Measurements from ENCODE around the gene HS6ST3.

The HS6ST3 gene

GRCh38 chr13:96431044-96431581 lies 341.2 kb downstream of the HS6ST3 start:
- no peak overlapping the region for H3K4me3 ChIP-seq (ENCODE audit: low read length)
- no peaks in the 10 kb centered on the region for H4K20me1 ChIP-seq (ENCODE audit: control insufficient read depth, insufficient read depth, low read depth, low read length)
- no peaks in the 10 kb centered on the region for H3F3A ChIP-seq (ENCODE audit: control insufficient read depth, insufficient read depth)
- TF ChIP-seq CTCF (IDR thresholded peaks at IDR 0.05; ENCODE audit: low read depth, low read length, poor library complexity, severe bottlenecking) (no peak), EZH2phosphoT487 (IDR thresholded peaks at IDR 0.05; ENCODE audit: borderline replicate concordance, low read length) (no peak)
- H3K9me2 ChIP-seq (replicated peaks; ENCODE audit: control insufficient read depth, low read length): no peaks in the 10 kb centered on the region
- no peak overlapping the region for H3K27ac ChIP-seq (ENCODE audit: low read depth, low read length)
- H3K36me3 ChIP-seq (ENCODE audit: control insufficient read depth, low read length): no peaks in the 10 kb centered on the region
- H3K9me3 ChIP-seq (ENCODE audit: control insufficient read depth, insufficient read depth, low read length): no peaks in the 10 kb centered on the region
- no peaks in the 10 kb centered on the region for H3K79me2 ChIP-seq (ENCODE audit: control insufficient read depth, low read length)
- H3K27me3 ChIP-seq (ENCODE audit: control insufficient read depth, low read length): no peaks in the 10 kb centered on the region
- H3K4me2 ChIP-seq (ENCODE audit: low read length): no peak overlapping the region
- no peaks in the 10 kb centered on the region for H3K4me1 ChIP-seq (ENCODE audit: control insufficient read depth, low read length)

DNA sequence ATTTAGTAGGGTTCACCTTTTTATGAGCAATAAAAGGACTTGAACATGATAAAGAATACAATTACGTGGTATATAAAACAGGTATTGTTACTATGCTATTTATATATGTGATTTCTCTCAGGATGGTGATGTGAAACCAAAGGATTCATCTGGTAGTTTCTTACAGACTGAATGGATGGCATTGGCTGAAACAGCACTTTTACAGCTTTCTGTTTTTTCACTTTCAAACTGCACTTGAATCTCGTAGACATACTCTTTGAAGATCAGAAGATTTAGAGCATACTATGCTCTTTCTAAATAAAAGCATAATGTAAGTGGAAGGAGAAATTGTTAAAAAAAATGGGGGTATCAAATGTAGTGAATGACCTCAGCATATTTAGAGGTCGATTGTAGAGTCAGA lies 354.8 kb downstream of the HS6ST3 start:
- H3K36me3 ChIP-seq (ENCODE audit: control insufficient read depth, low read length): no peaks in the 10 kb centered on the region
- no peaks in the 10 kb centered on the region for H3K4me1 ChIP-seq (ENCODE audit: control insufficient read depth, low read length)
- no peak overlapping the region for H3K4me3 ChIP-seq (ENCODE audit: low read length)
- no peaks in the 10 kb centered on the region for H3K79me2 ChIP-seq (ENCODE audit: control insufficient read depth, low read length)
- H3K27me3 ChIP-seq (ENCODE audit: control insufficient read depth, low read length): no peaks in the 10 kb centered on the region
- H4K20me1 ChIP-seq (ENCODE audit: control insufficient read depth, insufficient read depth, low read depth, low read length): no peaks in the 10 kb centered on the region
- no peak for TF ChIP-seq CTCF (IDR thresholded peaks at IDR 0.05; ENCODE audit: low read depth, low read length, poor library complexity, severe bottlenecking)
- TF ChIP-seq EZH2phosphoT487 (IDR thresholded peaks at IDR 0.05; ENCODE audit: borderline replicate concordance, low read length): no peak
- no peaks in the 10 kb centered on the region for H3K9me2 ChIP-seq (replicated peaks; ENCODE audit: control insufficient read depth, low read length)
- no peak overlapping the region for H3K27ac ChIP-seq (ENCODE audit: low read depth, low read length)
- no peaks in the 10 kb centered on the region for H3F3A ChIP-seq (ENCODE audit: control insufficient read depth, insufficient read depth)
- no peak overlapping the region for H3K4me2 ChIP-seq (ENCODE audit: low read length)
- H3K9me3 ChIP-seq (ENCODE audit: control insufficient read depth, insufficient read depth, low read length): no peaks in the 10 kb centered on the region

GRCh38 chr13:96449920-96450319 lies 360.0 kb downstream of the HS6ST3 start:
- Histone ChIP-seq H3K9me3 (ENCODE audit: control insufficient read depth, insufficient read depth, low read length) (no peaks in the 10 kb centered on the region), H3K79me2 (ENCODE audit: control insufficient read depth, low read length) (no peaks in the 10 kb centered on the region), H3K27ac (ENCODE audit: low read depth, low read length) (no peak overlapping the region), H3K36me3 (ENCODE audit: control insufficient read depth, low read length) (no peaks in the 10 kb centered on the region), H3F3A (ENCODE audit: control insufficient read depth, insufficient read depth) (no peaks in the 10 kb centered on the region), H3K27me3 (ENCODE audit: control insufficient read depth, low read length) (no peaks in the 10 kb centered on the region), H4K20me1 (ENCODE audit: control insufficient read depth, insufficient read depth, low read depth, low read length) (no peaks in the 10 kb centered on the region), H3K4me3 (ENCODE audit: low read length) (no peak overlapping the region), H3K4me2 (ENCODE audit: low read length) (no peak overlapping the region), H3K4me1 (ENCODE audit: control insufficient read depth, low read length) (no peaks in the 10 kb centered on the region), H3K9me2 (replicated peaks; ENCODE audit: control insufficient read depth, low read length) (no peaks in the 10 kb centered on the region)
- no peak for TF ChIP-seq CTCF (IDR thresholded peaks at IDR 0.05; ENCODE audit: low read depth, low read length, poor library complexity, severe bottlenecking)
- TF ChIP-seq EZH2phosphoT487 (IDR thresholded peaks at IDR 0.05; ENCODE audit: borderline replicate concordance, low read length): no peak

All from DOHH2 (cell line).